HEK293T (cell line): ENCODE results near the gene HOXB4.

Source experiments
- CTCF ChIA-PET: fragments of 350-600 bp; formaldehyde crosslinking; extraction: SDS; loops from one replicate; lab custom pipeline; 2021; ENCODE audit warnings: antibody characterized with exemption, inconsistent platforms; lab: Yijun Ruan, JAX
- POLR2A ChIA-PET: fragments of 350-600 bp; formaldehyde crosslinking; extraction: SDS; loops from one replicate; lab custom pipeline; 2020; ENCODE audit warnings: antibody characterized with exemption, inconsistent platforms; lab: Yijun Ruan, JAX
- DNase-seq: peaks from one replicate; pipeline ENCODE4 v3.0.0; 2012; ENCODE audit warnings: mixed read lengths; ENCODE audit errors: extremely low spot score
- ARNT ChIP-seq: fragments of 450-650 bp; IDR thresholded peaks from 2 replicates; pipeline ENCODE4 v1.6.1; 2017; ENCODE audit warnings: mild to moderate bottlenecking
- BHLHE40 ChIP-seq: fragments of 450-650 bp; IDR thresholded peaks from 2 replicates; pipeline ENCODE4 v1.6.1; 2016; ENCODE audit warnings: mild to moderate bottlenecking, moderate library complexity, borderline replicate concordance
- CTBP1 ChIP-seq: fragments of 450-650 bp; IDR thresholded peaks from 2 replicates; pipeline ENCODE4 v1.6.1; 2016; ENCODE audit warnings: borderline replicate concordance
- ELF4 ChIP-seq: fragments of 450-650 bp; IDR thresholded peaks from 2 replicates; pipeline ENCODE4 v1.6.1; 2017; ENCODE audit warnings: antibody characterized with exemption
- FOXA1 ChIP-seq: fragments of 450-650 bp; IDR thresholded peaks from 2 replicates; pipeline ENCODE4 v1.6.1; 2016; ENCODE audit warnings: mild to moderate bottlenecking
- FOXK2 ChIP-seq: fragments of 450-650 bp; IDR thresholded peaks from 2 replicates; pipeline ENCODE4 v1.6.1; 2016; ENCODE audit warnings: mild to moderate bottlenecking
- FOXM1 ChIP-seq: fragments of 450-650 bp; IDR thresholded peaks from 2 replicates; pipeline ENCODE4 v1.6.1; 2017; ENCODE audit warnings: mild to moderate bottlenecking, borderline replicate concordance
- HDGF ChIP-seq: fragments of 450-650 bp; IDR thresholded peaks from 2 replicates; pipeline ENCODE4 v1.6.1; 2017; ENCODE audit warnings: antibody characterized with exemption, borderline replicate concordance
- L3MBTL2 ChIP-seq: fragments of 450-650 bp; conservative IDR thresholded peaks from 2 replicates; pipeline ENCODE4 v1.6.1; 2016; ENCODE audit warnings: mild to moderate bottlenecking
- LEF1 ChIP-seq: fragments of 450-650 bp; IDR thresholded peaks from 2 replicates; pipeline ENCODE4 v1.6.1; 2017; ENCODE audit warnings: mild to moderate bottlenecking, borderline replicate concordance
- NFRKB ChIP-seq: fragments of 450-650 bp; IDR thresholded peaks from 2 replicates; pipeline ENCODE4 v1.6.1; 2016; ENCODE audit warnings: mild to moderate bottlenecking, moderate library complexity
- SP1 ChIP-seq: fragments of 450-650 bp; IDR thresholded peaks from 2 replicates; pipeline ENCODE4 v1.6.1; 2017
- SUZ12 ChIP-seq: fragments of 450-650 bp; IDR thresholded peaks from 2 replicates; pipeline ENCODE4 v1.6.1; 2016; ENCODE audit warnings: mild to moderate bottlenecking
- TARDBP ChIP-seq: fragments of 450-650 bp; IDR thresholded peaks from 2 replicates; pipeline ENCODE4 v1.6.1; 2016
- ZNF384 ChIP-seq: fragments of 450-650 bp; IDR thresholded peaks from 2 replicates; pipeline ENCODE4 v1.6.1; 2016
- TF ChIP-seq, protein P1 (sequence below): fragments of 450-650 bp; IDR thresholded peaks from 2 replicates; pipeline ENCODE4 v1.6.1; 2016

HOXB4 gene

GRCh38 chr17:48570325-48571023 lies 7.7 kb downstream of the HOXB4 start:
- ChIA-PET CTCF (no interaction called here), POLR2A (interaction anchor here (0.5 to 2.1 kb wide), 7 partner anchors 17 to 71 kb away, joined by 3 to 10 read pairs (median 4); partner anchors contain the start of gene HOXB9)
- no peak for DNase-seq
- no peak for TF ChIP-seq FOXA1
- no peak for TF ChIP-seq SUZ12
- TF ChIP-seq CTBP1 = no peak

DNA sequence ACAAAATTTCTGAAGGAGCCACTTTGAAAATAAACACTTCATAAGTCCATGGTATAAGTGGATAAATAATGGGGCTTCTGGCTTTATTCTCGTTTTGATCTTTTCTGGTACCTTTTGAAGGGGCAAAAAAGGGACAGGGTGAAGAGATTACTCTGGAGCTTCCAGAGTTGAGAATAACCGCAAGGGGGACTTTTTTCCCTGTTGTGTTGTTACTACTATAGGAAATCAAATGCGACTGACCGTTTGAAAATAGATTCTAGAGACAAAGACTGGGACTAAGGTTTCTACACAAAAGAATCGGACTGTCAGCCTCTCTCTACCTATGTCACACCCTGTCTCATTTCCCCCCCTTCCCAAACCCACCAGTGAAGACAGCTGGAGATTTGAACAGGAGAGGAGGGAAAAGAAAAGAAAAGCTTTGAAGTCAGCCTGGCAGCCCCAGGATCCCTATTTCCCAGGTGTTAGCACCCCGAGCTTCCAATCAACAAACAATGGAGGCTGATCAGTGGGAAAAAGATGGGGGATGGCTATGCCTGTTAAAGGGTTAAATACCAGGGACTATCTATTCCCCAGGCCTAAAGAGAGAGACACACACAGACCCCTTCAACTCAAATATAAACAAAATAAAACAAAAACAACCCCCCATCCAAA lies 8.4 kb downstream of the HOXB4 start:
- ChIA-PET CTCF (interaction anchor here (0.5 to 1.2 kb wide), 2 partner anchors 17 to 51 kb away, joined by 3 to 5 read pairs; no protein-coding TSS in a partner anchor), POLR2A (interaction anchor here (0.5 to 2.1 kb wide), 8 partner anchors 10 to 70 kb away, joined by 3 to 10 read pairs (median 4); partner anchors contain the start of gene HOXB9)
- no peak for DNase-seq
- TF ChIP-seq, protein P1, sequence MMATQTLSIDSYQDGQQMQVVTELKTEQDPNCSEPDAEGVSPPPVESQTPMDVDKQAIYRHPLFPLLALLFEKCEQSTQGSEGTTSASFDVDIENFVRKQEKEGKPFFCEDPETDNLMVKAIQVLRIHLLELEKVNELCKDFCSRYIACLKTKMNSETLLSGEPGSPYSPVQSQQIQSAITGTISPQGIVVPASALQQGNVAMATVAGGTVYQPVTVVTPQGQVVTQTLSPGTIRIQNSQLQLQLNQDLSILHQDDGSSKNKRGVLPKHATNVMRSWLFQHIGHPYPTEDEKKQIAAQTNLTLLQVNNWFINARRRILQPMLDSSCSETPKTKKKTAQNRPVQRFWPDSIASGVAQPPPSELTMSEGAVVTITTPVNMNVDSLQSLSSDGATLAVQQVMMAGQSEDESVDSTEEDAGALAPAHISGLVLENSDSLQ = no peak
- TF ChIP-seq NFRKB (no peak), L3MBTL2 (no peak), BHLHE40 (no peak), LEF1 (no peak), SP1 (no peak), CTBP1 (no peak), SUZ12 (no peak)

- no peak for DNase-seq
- POLR2A ChIA-PET = interaction anchor here (0.8 to 2.1 kb wide), 4 partner anchors 10 to 27 kb away, joined by 3 to 10 read pairs (median 6); no protein-coding TSS in a partner anchor
- CTCF ChIA-PET = interaction anchor here (0.5 to 1.2 kb wide), 2 partner anchors 18 to 50 kb away, joined by 3 to 5 read pairs; no protein-coding TSS in a partner anchor
- TF ChIP-seq FOXK2 (no peak), ELF4 (no peak), LEF1 (no peak), FOXA1 (no peak), HDGF (no peak), BHLHE40 (no peak), CTBP1 (no peak)
Measured at GRCh38 chr17:48569240-48569582, 8.9 kb downstream of the HOXB4 start.

DNA sequence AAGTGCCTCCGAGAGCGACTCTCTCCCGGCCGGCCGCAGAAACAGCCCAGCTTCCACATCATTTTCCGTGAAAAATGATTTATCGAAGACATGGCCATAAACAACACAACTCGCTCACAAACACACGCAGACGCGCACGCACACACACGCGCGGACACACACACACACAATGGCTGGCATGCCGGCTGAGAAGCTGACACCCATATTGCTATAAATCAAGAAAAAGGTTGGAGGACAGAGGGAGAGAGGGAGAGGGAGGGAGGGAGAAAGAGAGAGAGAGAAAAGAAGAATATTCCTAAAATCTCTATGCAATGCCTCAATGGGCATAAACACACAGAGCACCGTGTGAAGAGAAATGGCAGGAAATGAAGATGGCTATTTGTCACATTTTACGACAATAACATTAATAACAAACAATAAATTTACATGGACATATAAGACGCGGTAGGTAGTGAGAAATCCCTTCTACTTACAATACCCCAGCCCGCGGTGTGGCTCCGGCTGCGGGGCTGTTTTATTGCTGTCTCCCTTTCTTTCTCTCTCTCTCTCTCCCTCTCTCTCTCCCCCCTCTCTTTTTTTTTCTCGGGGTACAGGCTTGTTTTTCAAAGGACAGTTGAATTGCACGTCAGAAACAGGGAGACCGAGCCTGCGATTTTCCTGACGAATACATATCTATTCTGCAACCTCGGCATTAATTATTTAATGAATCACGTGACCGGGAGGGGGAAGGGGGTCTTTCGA lies 9.5 kb downstream of the HOXB4 start:
- no peak for DNase-seq
- CTCF ChIA-PET = interaction anchor here (0.5 to 1.2 kb wide), 4 partner anchors 14 to 685 kb away, joined by 3 to 5 read pairs (median 3); no protein-coding TSS in a partner anchor
- POLR2A ChIA-PET = interaction anchor here (0.8 to 3.0 kb wide), 4 partner anchors 11 to 20 kb away, joined by 3 to 12 read pairs (median 8); no protein-coding TSS in a partner anchor
- TF ChIP-seq ARNT = peak; percentile 93
- peak; percentile 98 for TF ChIP-seq CTBP1
- TF ChIP-seq FOXM1 = no peak
- TF ChIP-seq, protein P1 = peak; percentile 99
- TF ChIP-seq ELF4 = no peak
- TF ChIP-seq TARDBP = peak; percentile 26; the same call in 1 of the 2 replicates

GRCh38 chr17:48567646-48568354 lies 10.3 kb downstream of the HOXB4 start:
- POLR2A ChIA-PET = interaction anchor here (0.8 to 3.0 kb wide), 5 partner anchors 9 to 21 kb away, joined by 3 to 12 read pairs (median 5); no protein-coding TSS in a partner anchor
- CTCF ChIA-PET = interaction anchor here (0.5 to 1.8 kb wide), 4 partner anchors 13 to 686 kb away, joined by 3 to 8 read pairs (median 3); no protein-coding TSS in a partner anchor
- DNase-seq = no peak
- no peak for TF ChIP-seq HDGF
- TF ChIP-seq LEF1 = no peak
- no peak for TF ChIP-seq L3MBTL2
- TF ChIP-seq, protein P1 = no peak
- TF ChIP-seq SP1 = no peak
- TF ChIP-seq SUZ12 = no peak
- TF ChIP-seq ZNF384 = no peak
